Hindlimb muscle (tissue), 1 donor: ENCODE data around the gene SMIM24. TPM values are rescaled to one million over a fixed set of nuclear protein-coding genes. Genes with fewer than 3 reads are reported as not detected.
"Not testable (repeated sequence)": the region's sequence is repeated elsewhere in the genome, so short reads cannot be mapped to it uniquely, and the experiment has no call there.

Experiments
- DNase-seq: peaks from one replicate; pipeline ENCODE4 v3.0.0-alpha.2; 2013
- polyA plus RNA-seq: library from polyadenylated mRNA; unstranded; fragments of 120-200 nt; gene quantifications from one replicate; pipeline ENCODE4 v1.2.1, GENCODE V29; 2013; ENCODE audit not compliant: insufficient read length

SMIM24 gene
- polyA plus RNA-seq, 1 donor = not detected

GRCh38 chr19:3455393-3455955, 24.9 kb downstream of the SMIM24 start:
- DNase-seq = no peak

- no peak for DNase-seq
Observed at GRCh38 chr19:3454656-3455392, 25.5 kb downstream of the SMIM24 start.

GRCh38 chr19:3453840-3454239, 26.5 kb downstream of the SMIM24 start:
- DNase-seq = no peak

GRCh38 chr19:3452942-3453214, 27.4 kb downstream of the SMIM24 start:
- not testable (repeated sequence) for DNase-seq

- no peak for DNase-seq
Observed at GRCh38 chr19:3452171-3452941, 28.0 kb downstream of the SMIM24 start.

- no peak for DNase-seq
Observed at GRCh38 chr19:3451451-3451866, 28.9 kb downstream of the SMIM24 start.

GRCh38 chr19:3450796-3451411, 29.4 kb downstream of the SMIM24 start:
- DNase-seq = no peak

- no peak for DNase-seq
Observed at GRCh38 chr19:3448616-3449334, 31.6 kb downstream of the SMIM24 start.

- not testable (repeated sequence) for DNase-seq
Observed at GRCh38 chr19:3446657-3447056, 33.7 kb downstream of the SMIM24 start.

GRCh38 chr19:3444695-3445234, 35.6 kb downstream of the SMIM24 start:
- no peak for DNase-seq

GRCh38 chr19:3443840-3444694, 36.3 kb downstream of the SMIM24 start:
- DNase-seq = peak; percentile 56

GRCh38 chr19:3442487-3443071, 37.7 kb downstream of the SMIM24 start:
- DNase-seq = no peak

- DNase-seq = no peak
Observed at GRCh38 chr19:3441986-3442329, 38.4 kb downstream of the SMIM24 start.

- DNase-seq = no peak
Observed at GRCh38 chr19:3441089-3441985, 39.0 kb downstream of the SMIM24 start.

- no peak for DNase-seq
Observed at GRCh38 chr19:3440082-3440481, 40.2 kb downstream of the SMIM24 start.

GRCh38 chr19:3434630-3435553, 45.4 kb downstream of the SMIM24 start:
- peak; percentile 93 for DNase-seq

- no peak for DNase-seq
Observed at GRCh38 chr19:3433805-3434540, 46.4 kb downstream of the SMIM24 start.

- no peak for DNase-seq
Observed at GRCh38 chr19:3433313-3433712, 47.0 kb downstream of the SMIM24 start.
